ENCODE measurements around the gene PIGS. TPM values are rescaled to one million over a fixed set of nuclear protein-coding genes. Genes with fewer than 3 reads are reported as not detected.

PIGS gene
- total RNA-seq, 2 donors from 2014 or later = 68.7 to 131 TPM

GRCh38 chr17:28575126-28575795 lies 3.9 kb upstream of the PIGS start:
- Histone ChIP-seq H3K27me3 (replicated peaks; ENCODE audit: insufficient read depth) (no peaks in the 10 kb centered on the region), H3K9me3 (no peaks in the 10 kb centered on the region), H3K36me3 (no peaks in the 10 kb centered on the region), H3K4me1 (replicated peaks) (peaks cover 6% of the 10 kb centered on the region), H3K4me3 (no peak overlapping the region), H3K27ac (no peak overlapping the region)
- 94% methylated on average over 14 of the region's 14 CpGs for WGBS
- no peak for DNase-seq (ENCODE audit: low spot score)
- intact Hi-C loops (cut with DNase I) = no loop called here
- TF ChIP-seq POLR2A (IDR thresholded peaks at IDR 0.05) = no peak
- no peak for TF ChIP-seq CTCF (IDR thresholded peaks at IDR 0.05)
- no peak for TF ChIP-seq POLR2AphosphoS5 (IDR thresholded peaks at IDR 0.05)

DNA sequence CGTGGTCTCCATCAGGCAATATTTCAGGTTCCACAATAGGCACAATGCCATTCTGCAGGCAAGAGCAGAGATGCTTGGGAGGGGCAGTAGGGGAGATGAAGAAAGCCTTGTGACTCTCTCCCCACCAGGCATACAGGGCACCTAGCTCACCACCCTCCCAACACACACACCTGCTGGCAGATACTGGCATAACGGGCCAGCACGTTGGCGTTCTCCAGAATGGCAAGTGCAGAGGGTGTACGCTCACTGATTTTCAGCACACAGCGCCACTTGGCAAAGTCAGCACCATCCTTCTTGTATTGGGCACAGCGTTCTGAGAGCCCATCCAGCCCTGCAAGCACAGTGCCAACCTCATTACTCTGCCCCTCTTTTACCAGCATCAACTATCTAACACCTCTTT lies 3.2 kb upstream of the PIGS start:
- Histone ChIP-seq H3K27ac (no peak overlapping the region), H3K9me3 (no peaks in the 10 kb centered on the region), H3K4me3 (no peak overlapping the region), H3K4me1 (replicated peaks) (peaks cover 6% of the 10 kb centered on the region), H3K27me3 (replicated peaks; ENCODE audit: insufficient read depth) (no peaks in the 10 kb centered on the region), H3K36me3 (no peaks in the 10 kb centered on the region)
- DNase-seq (ENCODE audit: low spot score) = no peak
- TF ChIP-seq POLR2AphosphoS5 (IDR thresholded peaks at IDR 0.05) (no peak), CTCF (IDR thresholded peaks at IDR 0.05) (no peak), POLR2A (IDR thresholded peaks at IDR 0.05) (no peak)
- 86% methylated on average over 7 of the region's 7 CpGs for WGBS
- intact Hi-C loops (cut with DNase I) = no loop called here

- Histone ChIP-seq H3K27me3 (replicated peaks; ENCODE audit: insufficient read depth) (no peaks in the 10 kb centered on the region), H3K36me3 (no peaks in the 10 kb centered on the region), H3K4me3 (no peak overlapping the region), H3K9me3 (no peaks in the 10 kb centered on the region), H3K27ac (no peak overlapping the region), H3K4me1 (replicated peaks) (peaks cover 6% of the 10 kb centered on the region)
- no peak for DNase-seq (ENCODE audit: low spot score)
- intact Hi-C loops (cut with DNase I) = no loop called here
- TF ChIP-seq CTCF (IDR thresholded peaks at IDR 0.05) (no peak), POLR2AphosphoS5 (IDR thresholded peaks at IDR 0.05) (no peak), POLR2A (IDR thresholded peaks at IDR 0.05) (no peak)
- WGBS = 97% methylated on average over 6 of the region's 6 CpGs
Observed at GRCh38 chr17:28573966-28574480, 2.7 kb upstream of the PIGS start.

GRCh38 chr17:28573521-28573920 lies 2.2 kb upstream of the PIGS start:
- no peak overlapping the region for H3K4me3 ChIP-seq
- no peaks in the 10 kb centered on the region for H3K27me3 ChIP-seq (replicated peaks; ENCODE audit: insufficient read depth)
- 96% methylated on average over 9 of the region's 9 CpGs for WGBS
- H3K9me3 ChIP-seq = no peaks in the 10 kb centered on the region
- no peak overlapping the region for H3K27ac ChIP-seq
- no peak for DNase-seq (ENCODE audit: low spot score)
- H3K4me1 ChIP-seq (replicated peaks) = peaks cover 6% of the 10 kb centered on the region
- TF ChIP-seq POLR2A (IDR thresholded peaks at IDR 0.05) (no peak), CTCF (IDR thresholded peaks at IDR 0.05) (no peak), POLR2AphosphoS5 (IDR thresholded peaks at IDR 0.05) (no peak)
- no peaks in the 10 kb centered on the region for H3K36me3 ChIP-seq
- intact Hi-C loops (cut with DNase I) = no loop called here

DNA sequence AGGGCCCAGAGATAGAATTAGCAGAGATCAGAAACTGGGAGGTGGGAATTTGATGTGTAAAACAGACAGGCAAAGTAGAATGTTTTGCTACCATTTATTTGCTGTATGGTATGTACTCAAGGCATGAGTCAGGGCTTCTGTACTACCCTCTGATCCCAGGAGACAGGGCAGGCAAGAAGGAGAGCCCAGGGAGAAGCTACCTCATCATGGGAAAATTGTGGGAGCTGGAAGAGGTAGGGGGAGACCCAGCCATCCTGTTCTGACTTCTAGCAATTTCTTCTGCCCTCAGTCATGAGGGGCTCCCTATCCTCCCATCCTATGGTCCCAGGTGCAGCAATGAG lies 1.7 kb upstream of the PIGS start:
- Histone ChIP-seq H3K9me3 (no peaks in the 10 kb centered on the region), H3K27ac (no peak overlapping the region), H3K36me3 (no peaks in the 10 kb centered on the region), H3K4me3 (no peak overlapping the region), H3K27me3 (replicated peaks; ENCODE audit: insufficient read depth) (no peaks in the 10 kb centered on the region), H3K4me1 (replicated peaks) (peaks cover 6% of the 10 kb centered on the region)
- TF ChIP-seq POLR2AphosphoS5 (IDR thresholded peaks at IDR 0.05) (no peak), POLR2A (IDR thresholded peaks at IDR 0.05) (no peak), CTCF (IDR thresholded peaks at IDR 0.05) (no peak)
- intact Hi-C loops (cut with DNase I) = no loop called here
- no peak for DNase-seq (ENCODE audit: low spot score)
